ENCODE data around the gene GSS.

The GSS gene

GRCh38 chr20:34938466-34939163 lies 17.0 kb downstream of the GSS start:
- TF ChIP-seq CTCF (IDR thresholded peaks at IDR 0.05; ENCODE audit: low read depth, low read length, missing control alignments), result no peak
- no peak overlapping the region for H3K4me3 ChIP-seq (ENCODE audit: low read depth, low read length)
- no peak for DNase-seq (ENCODE audit: low read depth)

GRCh38 chr20:34931771-34932170 lies 23.8 kb downstream of the GSS start:
- TF ChIP-seq CTCF (IDR thresholded peaks at IDR 0.05; ENCODE audit: low read depth, low read length, missing control alignments), result no peak

GRCh38 chr20:34928411-34928810 lies 27.2 kb downstream of the GSS start:
- no peak for TF ChIP-seq CTCF (IDR thresholded peaks at IDR 0.05; ENCODE audit: low read depth, low read length, missing control alignments)
- no peak overlapping the region for H3K4me3 ChIP-seq (ENCODE audit: low read depth, low read length)
- DNase-seq (ENCODE audit: low read depth), result no peak

More at GRCh38 chr20:34931771-34932170, 23.8 kb downstream of the GSS start:
- DNase-seq (ENCODE audit: low read depth), result no peak
- H3K4me3 ChIP-seq (ENCODE audit: low read depth, low read length), result no peak overlapping the region

DNA sequence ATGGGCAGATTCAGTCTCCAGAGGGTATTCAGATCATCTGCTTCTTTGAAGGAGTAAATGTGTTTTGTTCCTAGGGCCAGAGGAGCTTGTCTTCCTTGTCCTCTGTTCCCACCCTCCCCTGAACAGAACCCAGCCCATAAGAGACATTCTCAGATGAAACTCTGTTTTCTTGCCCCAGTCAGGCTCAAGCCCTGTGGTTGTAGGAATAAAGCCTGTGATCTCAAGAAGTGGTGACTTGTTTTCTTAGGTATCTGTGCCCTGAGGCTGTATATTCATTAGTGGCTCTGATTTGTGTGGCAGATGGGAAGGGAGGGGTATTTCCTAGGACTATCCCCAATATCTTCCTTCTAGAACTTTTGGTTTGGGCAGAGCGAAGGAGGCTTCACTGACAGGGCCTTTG lies 27.9 kb downstream of the GSS start:
- H3K4me3 ChIP-seq (ENCODE audit: low read depth, low read length), result no peak overlapping the region
- no peak for DNase-seq (ENCODE audit: low read depth)
- TF ChIP-seq CTCF (IDR thresholded peaks at IDR 0.05; ENCODE audit: low read depth, low read length, missing control alignments), result no peak

- no peak for DNase-seq (ENCODE audit: low read depth)
- H3K4me3 ChIP-seq (ENCODE audit: low read depth, low read length), result no peak overlapping the region
- no peak for TF ChIP-seq CTCF (IDR thresholded peaks at IDR 0.05; ENCODE audit: low read depth, low read length, missing control alignments)
Measured at GRCh38 chr20:34926581-34926980, 29.0 kb downstream of the GSS start.

DNA sequence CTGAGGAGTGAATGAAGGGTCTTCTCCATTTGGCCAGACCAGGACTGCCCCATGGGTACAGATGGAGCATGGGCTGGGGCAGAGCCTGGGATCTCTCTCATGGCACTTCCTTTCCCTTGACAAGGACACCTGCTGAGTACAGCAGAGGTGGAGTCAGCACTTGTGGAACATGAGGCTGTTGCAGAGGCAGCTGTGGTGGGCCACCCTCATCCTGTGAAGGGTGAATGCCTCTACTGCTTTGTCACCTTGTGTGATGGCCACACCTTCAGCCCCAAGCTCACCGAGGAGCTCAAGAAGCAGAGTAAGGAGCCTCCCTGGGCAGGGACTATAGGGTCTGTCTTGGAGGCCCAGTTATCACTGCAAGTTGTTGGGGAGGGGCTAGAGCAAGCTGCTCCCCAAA lies 29.6 kb downstream of the GSS start:
- no peak overlapping the region for H3K4me3 ChIP-seq (ENCODE audit: low read depth, low read length)
- TF ChIP-seq CTCF (IDR thresholded peaks at IDR 0.05; ENCODE audit: low read depth, low read length, missing control alignments), result no peak
- DNase-seq (ENCODE audit: low read depth), result no peak

GRCh38 chr20:34925341-34925740 lies 30.3 kb downstream of the GSS start:
- no peak for DNase-seq (ENCODE audit: low read depth)
- no peak for TF ChIP-seq CTCF (IDR thresholded peaks at IDR 0.05; ENCODE audit: low read depth, low read length, missing control alignments)
- H3K4me3 ChIP-seq (ENCODE audit: low read depth, low read length), result no peak overlapping the region
